NCI-H2107 treated with DMSO at 0.1 percent for 48 hours (cell line): Measurements from ENCODE around the gene AKAP12.

ENCODE experiments used
- DNase-seq: peaks from one replicate; lab custom pipeline; 2025; ENCODE audit not compliant: unreplicated experiment; lab: John Stamatoyannopoulos, UW

Gene AKAP12

DNA sequence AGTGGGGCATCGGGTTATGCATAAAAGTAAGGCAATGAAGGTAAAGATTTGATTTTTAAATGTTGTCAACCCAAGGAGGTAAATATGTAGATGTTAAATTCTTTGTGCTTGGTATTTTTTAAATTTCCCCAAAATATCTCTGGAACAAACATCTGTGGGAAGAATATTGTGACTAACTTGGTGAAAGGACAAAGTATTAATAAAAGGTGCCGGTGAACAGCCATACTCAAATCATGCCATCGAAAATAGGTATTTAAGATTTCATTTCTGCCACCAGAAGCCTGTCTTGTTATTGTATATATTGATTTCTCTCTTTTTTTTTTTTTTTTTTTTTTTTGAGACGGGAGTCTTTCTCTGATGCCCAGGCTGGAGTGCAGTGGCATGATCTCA lies 164.1 kb downstream of the AKAP12 start:
- no peak for DNase-seq
